CD4-positive, alpha-beta memory T cell (primary cell): ENCODE data around the gene CCDC174. TPM values are rescaled to one million over a fixed set of nuclear protein-coding genes. Genes with fewer than 3 reads are reported as not detected.

Source experiments
- CTCF ChIA-PET: fragments of 350-600 bp; sonication (Branson Sonifier 250); formaldehyde crosslinking; loops from one replicate; lab custom pipeline; 2021; ENCODE audit warnings: inconsistent platforms; ENCODE audit not compliant: partially characterized antibody; lab: Charles Lee
- POLR2A ChIA-PET: fragments of 350-600 bp; sonication (Branson Sonifier 250); formaldehyde crosslinking; loops from one replicate; lab custom pipeline; 2021; ENCODE audit not compliant: partially characterized antibody; lab: Charles Lee
- DNase-seq, 5 donors: peaks; one replicate each; pipeline versions ENCODE4 v3.0.0 to v3.0.0-alpha.2; 2020 to 2022; ENCODE audit warnings: mixed read lengths in 1 of 5
- H3K27ac ChIP-seq: one replicate; pipeline ENCODE4 v1.7.0; 2013; ENCODE audit warnings: low read depth, low read length
- H3K27me3 ChIP-seq: 2 replicates; pipeline ENCODE4 v1.7.0; 2013; ENCODE audit warnings: mild to moderate bottlenecking, low read length, moderate library complexity; ENCODE audit not compliant: insufficient read depth
- H3K36me3 ChIP-seq: 2 replicates; pipeline ENCODE4 v1.7.0; 2013; ENCODE audit warnings: mild to moderate bottlenecking, low read length, moderate library complexity; ENCODE audit not compliant: insufficient read depth
- H3K4me1 ChIP-seq: 2 replicates; pipeline ENCODE4 v1.7.0; 2013; ENCODE audit warnings: mild to moderate bottlenecking, low read length, moderate library complexity; ENCODE audit not compliant: insufficient read depth
- H3K4me3 ChIP-seq, 2 donors: one replicate each; pipeline ENCODE4 v1.7.0; 2013; ENCODE audit warnings: low read length in 2 of 2, mild to moderate bottlenecking in 1 of 2
- H3K9me3 ChIP-seq, 2 donors: one replicate each; pipeline ENCODE4 v1.7.0; 2013; ENCODE audit warnings: low read length in 2 of 2, control low read depth in 1 of 2; ENCODE audit not compliant: control insufficient read depth in 1 of 2
- H3K27ac Mint-ChIP-seq, 7 donors: one replicate each; pipeline ENCODE4 v1.8.0; 2020 to 2021; ENCODE audit warnings: mixed read lengths in 7 of 7, mild to moderate bottlenecking in 6 of 7, inconsistent platforms in 3 of 7, moderate library complexity in 3 of 7
- H3K27me3 Mint-ChIP-seq, 2 donors: one replicate each; pipeline ENCODE4 v1.8.0; 2020 to 2021; ENCODE audit warnings: mixed read lengths in 2 of 2
- H3K36me3 Mint-ChIP-seq, 2 donors: one replicate each; pipeline ENCODE4 v1.8.0; 2020 to 2021; ENCODE audit warnings: mixed read lengths in 2 of 2, inconsistent platforms in 1 of 2, mild to moderate bottlenecking in 1 of 2
- H3K4me1 Mint-ChIP-seq, 4 donors: one replicate each; pipeline ENCODE4 v1.8.0; 2020 to 2021; ENCODE audit warnings: mixed read lengths in 4 of 4, mild to moderate bottlenecking in 1 of 4
- H3K4me3 Mint-ChIP-seq, 8 donors: one replicate each; pipeline ENCODE4 v1.8.0; 2020 to 2021; ENCODE audit warnings: mixed read lengths in 8 of 8, mild to moderate bottlenecking in 7 of 8, moderate library complexity in 6 of 8, inconsistent platforms in 3 of 8
- H3K9me3 Mint-ChIP-seq, 8 donors: one replicate each; pipeline ENCODE4 v1.8.0; 2020 to 2021; ENCODE audit warnings: mixed read lengths in 8 of 8, mild to moderate bottlenecking in 5 of 8, inconsistent platforms in 3 of 8, moderate library complexity in 1 of 8
- intact Hi-C: fragments of 100-400 bp; cut with micrococcal nuclease; formaldehyde crosslinking; loops from one replicate; pipeline ENCODE4 v1.15.1; 2023
- polyA plus RNA-seq, 2 donors: library from polyadenylated mRNA; unstranded; fragments of 300-500 nt; fragmentation: Illumina TruSeq; gene quantifications; one replicate each; pipeline ENCODE4 v1.2.3, GENCODE V29; 2021
- total RNA-seq, 2 experiments: library from RNA; stranded (reverse); gene quantifications; one replicate each; pipeline ENCODE4 v1.2.3, GENCODE V29; 2021

CCDC174 gene
- total and polyA plus RNA-seq, 4 experiments from 2014 or later: 20.0 to 51.8 (median 37.1) TPM

DNA sequence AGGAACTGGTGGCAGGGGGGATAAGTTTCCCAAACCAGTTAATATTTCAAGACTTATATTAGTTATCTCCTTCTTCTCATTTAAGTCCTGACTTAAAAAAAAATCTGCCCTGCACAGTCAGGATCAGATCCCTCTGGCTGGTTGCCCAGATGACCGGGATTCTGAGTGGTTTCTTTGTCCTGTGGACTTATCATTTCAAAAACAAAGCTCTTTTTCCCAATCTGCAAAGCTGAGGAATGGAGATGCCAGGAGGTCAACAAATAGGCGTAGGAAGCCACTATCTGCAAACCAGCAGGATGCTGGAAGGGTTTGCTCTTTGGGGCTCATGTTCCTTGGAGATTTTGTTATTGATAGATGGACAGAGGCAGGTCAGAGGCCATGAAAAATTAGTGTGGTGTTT is 29.2 kb downstream of the CCDC174 start:
- ChIA-PET CTCF (interaction anchor here (0.7 kb wide), 1 partner anchor 48 kb away, joined by 3 read pairs; no protein-coding TSS in a partner anchor), POLR2A (no interaction called here)
- intact Hi-C loops: no loop called here
- Mint-ChIP-seq H3K4me3 (no peak overlapping the region), H3K9me3 (peaks cover 0 to 12% (median 5%) of the 10 kb centered on the region in 8 donors), H3K4me1 (no peaks in the 10 kb centered on the region), H3K27me3 (no peaks in the 10 kb centered on the region), H3K36me3 (peaks cover 12 to 24% of the 10 kb centered on the region in 2 donors), H3K27ac (no peak overlapping the region)
- Histone ChIP-seq H3K4me1 (no peaks in the 10 kb centered on the region), H3K4me3 (no peak overlapping the region), H3K36me3 (no peaks in the 10 kb centered on the region), H3K27me3 (no peaks in the 10 kb centered on the region), H3K9me3 (no peaks in the 10 kb centered on the region), H3K27ac (no peak overlapping the region)
- no peak for DNase-seq

DNA sequence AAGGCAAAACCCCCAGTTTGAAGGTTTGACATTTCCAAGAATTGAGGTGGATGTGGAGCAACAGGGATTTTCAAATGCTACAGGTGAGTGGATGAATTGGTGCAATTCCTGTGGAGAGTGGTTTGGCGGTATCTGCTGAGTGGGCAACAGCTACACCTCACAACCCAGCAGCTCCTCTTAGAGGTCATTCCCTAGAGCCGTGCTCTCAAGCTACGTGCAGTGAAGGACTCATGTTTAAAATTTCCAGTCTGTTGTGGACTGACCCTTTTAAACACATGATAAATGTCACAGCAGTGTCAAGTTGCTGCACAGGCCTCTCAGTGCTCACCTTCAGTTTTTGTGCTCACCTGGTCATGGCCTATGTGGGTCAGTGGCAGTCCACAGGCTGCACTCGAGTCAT is 32.9 kb downstream of the CCDC174 start:
- no peak overlapping the region for H3K4me3 ChIP-seq
- intact Hi-C loops: no loop called here
- peaks cover 0 to 9% (median 4%) of the 10 kb centered on the region in 8 donors for H3K9me3 Mint-ChIP-seq
- H3K27ac ChIP-seq: no peak overlapping the region
- ChIA-PET POLR2A (interaction anchor here (1.2 kb wide), 1 partner anchor 33 kb away, joined by 3 read pairs; the partner anchor contains the start of gene CCDC174), CTCF (no interaction called here)
- H3K9me3 ChIP-seq: no peaks in the 10 kb centered on the region
- no peak for DNase-seq
- no peaks in the 10 kb centered on the region for H3K27me3 ChIP-seq
- no peak overlapping the region for H3K27ac Mint-ChIP-seq
- no peaks in the 10 kb centered on the region for H3K27me3 Mint-ChIP-seq
- H3K36me3 Mint-ChIP-seq: peaks cover 0 to 11% of the 10 kb centered on the region in 2 donors
- H3K36me3 ChIP-seq: no peaks in the 10 kb centered on the region
- no peaks in the 10 kb centered on the region for H3K4me1 ChIP-seq
- H3K4me1 Mint-ChIP-seq: no peaks in the 10 kb centered on the region
- H3K4me3 Mint-ChIP-seq: no peak overlapping the region

DNA sequence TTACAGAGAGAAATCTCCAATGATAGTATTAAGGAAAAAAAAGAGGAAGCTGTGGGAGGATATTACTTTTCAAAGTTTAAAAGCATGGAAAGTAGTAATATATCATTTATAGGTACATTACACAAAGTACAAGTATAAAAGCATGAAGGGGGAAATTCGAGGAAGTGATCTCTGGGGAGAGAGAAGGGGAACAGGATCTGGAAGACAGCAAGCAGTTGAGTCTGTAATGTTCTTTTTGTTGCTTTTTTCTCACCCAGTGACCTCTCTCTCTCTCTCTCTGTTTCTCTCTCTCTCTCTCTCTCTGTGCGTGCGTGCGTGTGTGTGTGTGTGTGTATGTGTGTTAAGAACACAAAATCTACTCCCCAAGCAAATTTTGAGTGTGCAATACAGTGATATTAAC is 33.6 kb downstream of the CCDC174 start:
- no peaks in the 10 kb centered on the region for H3K36me3 ChIP-seq
- Mint-ChIP-seq H3K4me1 (no peaks in the 10 kb centered on the region), H3K27ac (no peak overlapping the region), H3K9me3 (peaks cover 0 to 4% (median 2%) of the 10 kb centered on the region in 8 donors), H3K4me3 (no peak overlapping the region), H3K27me3 (no peaks in the 10 kb centered on the region), H3K36me3 (peaks cover 0 to 4% of the 10 kb centered on the region in 2 donors)
- H3K27me3 ChIP-seq: no peaks in the 10 kb centered on the region
- H3K27ac ChIP-seq: no peak overlapping the region
- no peaks in the 10 kb centered on the region for H3K4me1 ChIP-seq
- ChIA-PET CTCF (no interaction called here), POLR2A (no interaction called here)
- no peaks in the 10 kb centered on the region for H3K9me3 ChIP-seq
- intact Hi-C loops: no loop called here
- no peak overlapping the region for H3K4me3 ChIP-seq
- no peak for DNase-seq

DNA sequence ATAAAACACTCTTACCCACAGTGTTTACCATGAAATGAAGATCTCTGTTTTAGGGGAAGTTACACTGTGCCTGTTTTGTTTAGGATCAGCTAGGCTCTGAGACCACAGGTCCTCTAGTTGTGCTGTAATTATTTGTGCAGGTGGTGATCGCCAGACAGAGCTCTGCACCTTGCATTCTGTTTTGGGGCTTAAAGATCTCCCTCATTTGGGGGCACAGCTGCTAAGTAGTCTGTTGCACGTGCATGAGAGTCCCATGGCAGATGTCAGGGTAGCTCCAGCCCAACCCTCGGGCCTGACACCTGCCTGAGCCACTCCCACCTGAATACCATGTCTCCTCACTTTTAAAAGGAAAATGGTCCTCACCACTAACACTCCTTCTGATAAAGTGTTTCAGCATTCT is 35.8 kb downstream of the CCDC174 start:
- no peak overlapping the region for H3K4me3 ChIP-seq
- no peaks in the 10 kb centered on the region for H3K9me3 ChIP-seq
- ChIA-PET POLR2A (no interaction called here), CTCF (no interaction called here)
- Mint-ChIP-seq H3K36me3 (peaks cover 0 to 7% of the 10 kb centered on the region in 2 donors), H3K4me1 (no peaks in the 10 kb centered on the region), H3K9me3 (no peaks in the 10 kb centered on the region), H3K27me3 (no peaks in the 10 kb centered on the region), H3K4me3 (no peak overlapping the region), H3K27ac (no peak overlapping the region)
- no peaks in the 10 kb centered on the region for H3K27me3 ChIP-seq
- H3K4me1 ChIP-seq: no peaks in the 10 kb centered on the region
- no peak for DNase-seq
- intact Hi-C loops: no loop called here
- H3K27ac ChIP-seq: no peak overlapping the region
- no peaks in the 10 kb centered on the region for H3K36me3 ChIP-seq

DNA sequence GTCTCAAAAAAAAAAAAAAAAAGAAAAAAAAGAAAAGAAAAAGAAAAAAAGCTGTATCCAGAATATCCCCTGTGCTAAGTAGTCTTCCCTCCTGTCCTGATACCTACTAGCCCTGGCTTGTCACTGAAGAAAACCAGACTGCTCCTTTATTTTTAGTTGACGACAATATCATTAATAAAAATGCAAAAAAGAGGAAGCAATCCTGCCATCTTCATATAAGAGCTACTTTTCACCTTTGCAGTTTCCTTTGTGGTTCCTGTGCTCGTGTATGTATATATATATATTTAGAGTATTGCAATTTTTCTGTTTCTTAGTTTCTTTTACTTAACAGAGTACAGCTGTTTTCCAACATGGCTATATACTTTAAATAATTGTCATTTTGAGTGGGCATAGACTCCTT is 37.0 kb downstream of the CCDC174 start:
- H3K9me3 ChIP-seq: no peaks in the 10 kb centered on the region
- Mint-ChIP-seq H3K27me3 (no peaks in the 10 kb centered on the region), H3K27ac (no peak overlapping the region), H3K4me1 (no peaks in the 10 kb centered on the region), H3K9me3 (peaks cover 0 to 5% (median under 1%) of the 10 kb centered on the region in 8 donors), H3K4me3 (no peak overlapping the region), H3K36me3 (peaks cover 2 to 14% of the 10 kb centered on the region in 2 donors)
- intact Hi-C loops: no loop called here
- no peaks in the 10 kb centered on the region for H3K27me3 ChIP-seq
- no peak overlapping the region for H3K4me3 ChIP-seq
- ChIA-PET CTCF (no interaction called here), POLR2A (no interaction called here)
- H3K4me1 ChIP-seq: no peaks in the 10 kb centered on the region
- H3K36me3 ChIP-seq: no peaks in the 10 kb centered on the region
- H3K27ac ChIP-seq: no peak overlapping the region
- DNase-seq: no peak

DNA sequence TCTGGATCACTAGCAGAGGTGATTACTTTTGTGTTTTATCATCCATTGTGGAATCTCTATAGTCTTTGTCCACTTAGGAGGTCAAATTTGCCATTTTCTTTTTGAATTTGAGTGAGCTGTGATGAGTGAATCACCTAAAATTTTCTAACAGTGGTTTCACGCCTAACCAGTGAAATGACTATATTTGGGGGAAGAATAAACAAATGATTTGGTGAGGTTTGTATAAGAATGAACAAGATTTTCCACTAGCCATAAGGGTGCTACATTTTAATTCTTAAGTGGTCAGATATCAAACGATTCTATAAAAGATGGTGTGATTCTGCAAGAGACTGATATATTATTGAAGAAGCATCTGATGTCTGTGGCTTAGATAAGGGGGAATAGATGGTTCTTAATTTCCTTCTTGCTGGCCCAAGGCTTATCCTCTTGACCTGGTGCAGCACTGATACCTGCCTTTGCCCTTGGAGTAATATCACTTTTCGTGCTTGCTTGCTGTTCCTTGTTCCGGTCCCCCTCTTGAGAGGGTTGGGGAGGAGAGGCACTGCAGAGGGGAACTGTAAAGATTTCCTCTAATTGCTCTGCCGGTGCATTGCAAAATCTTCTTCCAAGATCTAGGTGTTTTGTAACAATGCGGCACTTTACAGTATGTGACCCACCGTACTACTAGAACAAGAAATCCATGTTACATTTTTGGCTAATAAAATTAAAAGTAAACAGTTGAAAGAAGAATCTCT is 37.9 kb downstream of the CCDC174 start:
- Histone ChIP-seq H3K27ac (no peak overlapping the region), H3K27me3 (no peaks in the 10 kb centered on the region), H3K4me3 (no peak overlapping the region), H3K4me1 (no peaks in the 10 kb centered on the region), H3K9me3 (no peaks in the 10 kb centered on the region), H3K36me3 (no peaks in the 10 kb centered on the region)
- Mint-ChIP-seq H3K27me3 (no peaks in the 10 kb centered on the region), H3K27ac (no peak overlapping the region), H3K4me1 (no peaks in the 10 kb centered on the region), H3K4me3 (no peak overlapping the region), H3K9me3 (peaks cover 0 to 8% (median 2%) of the 10 kb centered on the region in 8 donors), H3K36me3 (peaks cover 3 to 16% of the 10 kb centered on the region in 2 donors)
- intact Hi-C loops: no loop called here
- POLR2A ChIA-PET: no interaction called here
- DNase-seq: no peak
- CTCF ChIA-PET: interaction anchor here (1.6 kb wide), 1 partner anchor 16 kb away, joined by 3 read pairs; no protein-coding TSS in a partner anchor

DNA sequence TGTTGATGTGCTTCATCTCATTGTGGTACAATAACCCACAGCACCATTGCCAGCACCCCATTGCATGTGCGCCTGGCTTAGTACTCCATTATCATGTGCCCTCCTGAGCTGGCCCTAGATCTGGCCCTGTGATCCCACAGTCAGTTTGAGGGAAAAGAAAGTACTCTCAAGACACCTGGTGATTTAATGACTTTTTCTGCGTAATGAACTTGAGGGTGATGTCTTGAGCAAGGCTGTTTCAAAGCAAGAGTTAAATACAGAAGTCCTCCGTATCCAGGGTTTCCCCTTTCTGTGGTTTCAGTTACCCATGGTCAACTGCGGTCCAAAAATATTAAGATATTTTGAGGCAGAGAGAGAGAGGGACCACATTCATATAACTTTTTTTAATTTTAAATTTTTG is 39.7 kb downstream of the CCDC174 start:
- ChIA-PET CTCF (no interaction called here), POLR2A (no interaction called here)
- Mint-ChIP-seq H3K36me3 (peaks cover 3 to 16% of the 10 kb centered on the region in 2 donors), H3K27ac (no peak overlapping the region), H3K9me3 (peaks cover 0 to 8% (median 2%) of the 10 kb centered on the region in 8 donors), H3K27me3 (no peaks in the 10 kb centered on the region), H3K4me1 (no peaks in the 10 kb centered on the region), H3K4me3 (no peak overlapping the region)
- Histone ChIP-seq H3K27ac (no peak overlapping the region), H3K36me3 (no peaks in the 10 kb centered on the region), H3K9me3 (no peaks in the 10 kb centered on the region), H3K27me3 (no peaks in the 10 kb centered on the region), H3K4me3 (no peak overlapping the region), H3K4me1 (no peaks in the 10 kb centered on the region)
- no peak for DNase-seq
- intact Hi-C loops: no loop called here
